Suppressor macrophage treated with lipopolysaccharide for 1 hour (primary cell): ENCODE measurements around the gene MTM1.
A peak's percentile ranks its signal among the peaks of the same experiment; 100 is the strongest.

ENCODE experiments used
- DNase-seq, 3 donors: peaks; one replicate each; pipeline ENCODE4 v3.0.0-alpha.2; 2020 to 2022

Gene MTM1

GRCh38 chrX:150680974-150681373 lies 112.6 kb downstream of the MTM1 start:
- no peak for DNase-seq

DNA sequence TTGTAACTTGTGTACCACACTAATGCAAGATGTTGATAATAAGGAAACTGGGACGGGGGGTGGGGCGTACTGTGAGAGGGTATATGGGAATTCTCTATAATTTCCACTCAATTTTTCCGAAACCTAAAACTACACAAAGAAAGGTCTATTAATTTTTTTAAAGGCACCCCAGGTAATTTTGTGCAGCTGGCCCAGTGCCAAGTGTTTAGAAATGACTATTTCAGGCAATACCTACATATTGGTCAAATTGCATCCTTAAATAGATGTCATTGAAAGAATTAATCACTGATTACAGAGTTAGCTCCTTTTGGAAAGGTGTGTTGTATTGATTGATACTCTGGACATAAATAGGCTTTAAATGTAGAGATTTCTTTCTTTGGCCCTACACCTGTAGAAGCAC lies 114.7 kb downstream of the MTM1 start:
- no peak for DNase-seq

GRCh38 chrX:150683536-150684146 lies 115.2 kb downstream of the MTM1 start:
- peak; percentile 65 to 74 (median 71) for DNase-seq

GRCh38 chrX:150688911-150689451 lies 120.6 kb downstream of the MTM1 start:
- DNase-seq, result no peak

- DNase-seq, result peak; percentile 30 to 63 (median 40)
Observed at GRCh38 chrX:150690126-150690525, 121.7 kb downstream of the MTM1 start.

DNA sequence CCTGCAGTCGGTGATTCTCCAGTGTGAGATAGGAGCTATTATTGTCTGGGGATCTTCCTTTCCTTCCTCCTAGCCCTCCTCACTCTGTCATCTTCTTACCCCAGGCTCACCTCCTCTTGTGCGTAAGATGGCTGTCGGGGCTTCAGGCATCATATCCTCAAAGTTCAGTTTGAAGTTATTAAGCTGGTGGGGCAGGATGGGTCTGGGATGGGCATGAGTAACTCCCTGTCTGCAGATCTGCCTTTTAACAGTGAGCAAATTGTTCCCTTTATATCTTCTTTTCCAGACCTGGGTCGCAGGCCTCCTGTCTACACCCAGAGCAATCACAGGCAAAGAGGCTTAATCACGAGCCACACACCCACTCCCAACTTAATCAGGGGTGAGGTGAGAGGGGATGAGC lies 123.9 kb downstream of the MTM1 start:
- no peak for DNase-seq

- peak in 1 of 3 donors; percentile 35 for DNase-seq
Observed at GRCh38 chrX:150692831-150693724, 124.7 kb downstream of the MTM1 start, which contains the start of gene MTMR1. TSS of gene MTMR1 (plus strand) at chrX:150693396. CDS start at chrX:150693531, 135 bp downstream.

DNA sequence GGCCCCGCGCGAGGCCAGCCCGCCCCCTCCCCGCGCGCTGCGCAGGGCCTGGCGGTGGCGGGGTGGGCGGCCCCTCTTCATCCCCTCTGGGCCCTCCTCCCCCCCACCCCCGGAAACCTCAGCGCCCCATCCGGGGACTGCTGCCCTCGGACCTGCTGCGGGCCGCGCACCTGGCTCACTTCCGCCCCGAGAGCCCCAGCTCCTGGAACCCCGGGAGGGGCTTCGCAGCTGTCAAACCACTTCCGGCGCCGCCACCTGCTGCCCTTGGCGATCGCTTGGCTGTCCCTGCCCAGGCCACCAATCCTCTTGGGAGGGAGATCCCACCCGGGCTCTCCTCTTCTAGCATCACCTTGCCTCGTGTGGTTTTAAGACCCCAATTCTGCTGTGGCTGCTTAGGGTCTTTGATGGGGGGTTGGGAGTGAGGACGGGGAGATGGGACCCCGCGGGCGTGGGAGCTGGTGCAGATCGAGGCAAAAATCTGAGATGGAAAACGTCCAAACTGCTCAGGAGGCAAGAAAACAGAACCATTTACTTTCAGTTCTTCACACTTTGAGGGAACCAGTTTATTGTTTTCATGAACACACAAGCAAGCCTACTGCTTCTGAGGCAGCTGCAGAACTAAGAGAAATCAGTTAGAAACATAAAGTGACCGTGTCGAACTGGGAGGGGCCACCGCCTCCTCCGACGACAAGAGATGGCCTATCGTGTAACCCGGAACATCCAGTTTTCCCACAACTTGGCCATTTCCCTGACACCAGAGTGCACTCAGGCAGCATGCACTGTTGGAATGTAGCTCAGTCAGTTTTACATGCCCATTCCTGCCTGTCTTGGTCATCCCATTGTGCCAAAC lies 125.5 kb downstream of the MTM1 start:
- peak in 2 of 3 donors; percentile 51 to 56 for DNase-seq

GRCh38 chrX:150694738-150695410 lies 126.5 kb downstream of the MTM1 start:
- peak; percentile 68 to 80 (median 74) for DNase-seq

DNA sequence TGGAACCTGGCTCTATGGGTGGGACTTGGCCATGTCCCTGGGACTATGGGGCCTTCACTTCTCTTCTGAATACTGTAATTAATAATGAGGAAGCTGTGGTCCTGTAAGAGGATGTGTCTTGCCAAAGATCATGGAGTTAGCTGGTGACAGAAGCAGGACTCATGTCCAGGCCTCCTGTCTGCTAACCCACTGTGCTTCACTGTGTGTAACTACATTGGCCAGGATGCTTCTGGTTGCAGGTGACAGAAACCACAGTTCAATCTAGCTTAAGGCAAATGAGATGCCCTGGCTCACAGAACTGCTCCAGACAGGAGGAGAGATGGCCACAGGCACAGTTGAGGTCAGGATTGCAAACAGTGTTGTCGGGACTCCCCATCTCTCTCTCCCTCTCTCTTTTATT lies 127.9 kb downstream of the MTM1 start:
- peak; percentile 38 to 46 (median 45) for DNase-seq

GRCh38 chrX:150696866-150697265 lies 128.4 kb downstream of the MTM1 start:
- peak in 2 of 3 donors; percentile 45 to 56 for DNase-seq

- no peak for DNase-seq
Observed at GRCh38 chrX:150697641-150698040, 129.2 kb downstream of the MTM1 start.

DNA sequence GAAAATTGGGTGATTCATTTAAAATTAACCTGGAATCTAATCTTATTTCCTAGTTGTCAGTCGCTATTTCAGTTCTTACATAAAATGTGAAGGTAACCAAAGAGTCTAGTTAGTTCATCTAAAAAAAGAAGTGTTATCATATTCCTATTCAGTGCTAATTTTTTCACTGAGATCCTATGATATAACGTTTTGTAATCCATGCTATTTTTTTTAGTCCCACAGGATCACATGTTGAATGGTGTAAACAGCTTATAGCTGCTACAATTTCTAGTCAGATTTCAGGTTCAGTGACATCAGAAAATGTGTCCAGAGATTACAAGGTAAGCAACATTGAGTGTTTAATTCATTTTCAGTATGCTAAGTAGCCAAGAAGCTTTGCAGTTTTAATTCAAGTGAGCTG lies 130.6 kb downstream of the MTM1 start:
- no peak for DNase-seq

DNA sequence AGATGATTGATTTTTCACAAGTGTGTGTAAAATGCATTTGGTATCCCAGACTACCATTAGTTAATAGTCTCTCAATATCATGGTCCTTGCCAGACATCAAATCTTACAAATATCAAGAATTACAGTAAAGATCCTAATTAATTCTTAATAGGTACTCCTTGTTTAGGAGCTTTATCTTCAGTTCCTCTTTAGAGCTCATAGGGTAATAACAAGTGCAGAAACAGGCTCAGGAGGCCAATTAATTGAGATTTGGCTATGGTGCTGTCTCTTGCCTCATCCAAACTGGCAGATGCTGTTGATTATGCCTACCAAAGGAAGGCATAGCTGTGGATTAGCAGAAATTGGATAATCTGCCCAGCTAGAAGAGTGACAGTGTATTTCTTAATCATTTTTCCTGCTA lies 131.7 kb downstream of the MTM1 start:
- DNase-seq, result no peak

- DNase-seq, result no peak
Observed at GRCh38 chrX:150701377-150701776, 133.0 kb downstream of the MTM1 start.

GRCh38 chrX:150702966-150703694 lies 134.7 kb downstream of the MTM1 start:
- DNase-seq, result peak; percentile 21 to 46 (median 44)

GRCh38 chrX:150703695-150703974 lies 135.2 kb downstream of the MTM1 start:
- peak in 2 of 3 donors; percentile 15 to 54 for DNase-seq

- DNase-seq, result no peak
Observed at GRCh38 chrX:150704030-150704613, 135.7 kb downstream of the MTM1 start.

- peak in 1 of 3 donors; percentile 33 for DNase-seq
Observed at GRCh38 chrX:150712619-150713018, 144.2 kb downstream of the MTM1 start.

DNA sequence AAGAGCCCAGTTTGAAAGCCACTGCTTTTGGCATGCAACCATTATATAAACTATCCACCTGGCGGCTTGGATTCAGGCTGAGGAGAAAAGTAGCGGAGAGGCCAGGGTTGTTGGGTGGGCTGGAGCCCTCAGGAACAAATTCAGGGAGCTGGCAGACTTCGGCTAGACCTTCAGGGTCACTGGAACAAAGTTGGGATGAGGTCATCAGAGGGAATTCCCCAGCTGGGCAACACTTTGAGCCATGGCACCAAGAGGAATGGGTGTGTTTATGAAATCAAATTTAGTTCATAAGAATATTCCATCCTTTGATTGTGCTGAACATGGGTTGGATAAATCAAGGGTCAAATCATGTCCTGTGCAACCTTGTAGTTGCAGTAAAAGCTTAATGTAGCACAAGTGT lies 146.8 kb downstream of the MTM1 start:
- peak; percentile 46 to 52 (median 50) for DNase-seq

- no peak for DNase-seq
Observed at GRCh38 chrX:150719621-150720020, 151.2 kb downstream of the MTM1 start.
